ENCODE results near the gene C14orf180.
"Not testable (repeated sequence)": the region's sequence is repeated elsewhere in the genome, so short reads cannot be mapped to it uniquely, and the experiment has no call there.

The C14orf180 gene

DNA sequence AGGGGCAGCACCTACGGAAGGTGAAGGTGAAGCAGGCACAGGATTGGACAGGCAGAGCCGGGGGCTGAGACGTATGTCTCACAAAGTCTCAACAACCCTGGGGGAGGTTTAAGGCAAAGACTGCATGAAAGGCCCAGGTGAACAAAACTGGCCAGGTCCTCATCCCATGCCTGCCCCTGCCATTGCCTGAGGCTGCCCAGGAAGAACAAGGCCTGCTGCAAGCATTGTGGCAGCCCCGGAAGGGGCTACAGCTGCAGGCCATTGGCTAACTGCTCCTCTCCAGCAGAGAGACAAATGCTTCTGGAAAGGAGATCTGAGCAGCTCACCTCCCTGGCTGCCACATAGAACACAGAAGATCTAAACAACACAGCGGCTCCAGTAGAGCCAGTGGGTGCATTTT, 45.4 kb downstream of the C14orf180 start:
- DNase-seq = no peak

DNA sequence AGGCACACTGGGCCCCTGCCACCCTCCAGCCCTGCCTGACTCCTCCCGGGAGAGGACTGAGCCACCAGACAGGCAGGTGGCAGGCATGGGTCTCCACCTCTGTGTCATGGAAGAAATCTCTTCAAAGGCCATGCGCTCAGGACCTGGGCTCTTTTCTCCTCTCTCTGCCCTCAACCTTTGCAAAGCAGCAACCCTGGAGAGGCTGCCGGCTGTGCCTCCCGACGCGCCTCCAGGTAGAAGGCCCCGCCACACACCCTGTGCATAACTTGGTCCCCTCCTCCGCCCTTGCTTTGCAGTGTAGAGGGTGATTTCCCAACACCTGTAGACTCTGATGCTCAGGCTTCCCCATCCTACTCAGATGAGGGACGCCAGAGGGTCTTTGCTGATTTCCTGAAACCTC, 53.2 kb downstream of the C14orf180 start:
- no peak for DNase-seq

GRCh38 chr14:104633276-104634137, 53.9 kb downstream of the C14orf180 start:
- DNase-seq = no peak

GRCh38 chr14:104634138-104634760, 54.7 kb downstream of the C14orf180 start:
- DNase-seq = no peak

DNA sequence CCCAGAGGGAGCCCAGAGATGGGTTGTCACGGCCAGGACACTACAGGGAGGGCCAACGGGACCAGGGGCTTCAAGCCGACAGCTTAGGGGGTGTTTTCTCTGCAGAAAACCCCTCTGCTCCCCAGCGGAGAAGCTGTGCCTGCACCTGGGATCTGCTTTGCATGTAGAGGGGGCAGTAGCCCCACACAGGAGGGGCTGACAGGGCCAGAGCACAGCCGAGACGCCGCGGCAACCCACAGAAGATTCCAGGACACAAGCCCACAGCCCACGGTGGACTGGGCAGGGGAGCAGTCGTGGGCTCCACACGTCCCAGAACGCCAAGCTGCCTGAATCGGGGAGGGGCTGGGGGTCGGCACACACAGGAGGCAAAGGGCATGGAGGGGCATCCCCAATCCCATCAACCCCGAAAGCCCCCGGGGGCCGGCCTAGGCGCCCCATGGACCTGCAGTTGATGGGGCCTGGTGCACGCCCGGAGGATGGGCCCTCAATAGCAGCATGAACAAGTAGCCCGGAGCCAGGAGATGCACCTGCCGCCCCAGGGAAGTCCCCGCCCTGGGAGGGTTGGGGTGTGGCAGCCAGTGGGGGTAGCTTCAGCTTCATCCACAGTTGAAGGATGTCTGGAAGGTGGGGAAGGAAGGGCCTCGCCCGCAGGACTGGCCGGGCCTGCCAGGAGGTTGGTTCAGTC, 55.5 kb downstream of the C14orf180 start:
- no peak for DNase-seq

DNA sequence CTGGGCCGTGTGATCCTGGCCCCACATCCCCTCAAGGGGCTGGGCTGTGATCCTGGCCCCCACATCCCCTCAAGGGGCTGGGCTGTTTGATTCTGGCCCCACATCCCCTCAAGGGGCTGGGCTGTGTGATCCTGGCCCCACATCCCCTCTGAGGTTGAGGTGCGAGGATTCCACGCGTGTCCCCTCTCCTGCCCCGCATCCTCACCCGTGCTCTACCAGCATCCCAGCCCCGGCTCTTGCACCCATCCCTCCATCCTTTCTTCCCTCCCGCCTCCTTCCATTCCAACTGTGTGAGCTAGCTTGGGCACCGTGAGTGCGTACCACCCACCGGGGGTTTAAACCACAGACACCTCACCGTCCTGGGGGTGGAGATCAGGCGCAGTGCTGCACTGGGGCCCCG, 56.2 kb downstream of the C14orf180 start:
- no peak for DNase-seq

DNA sequence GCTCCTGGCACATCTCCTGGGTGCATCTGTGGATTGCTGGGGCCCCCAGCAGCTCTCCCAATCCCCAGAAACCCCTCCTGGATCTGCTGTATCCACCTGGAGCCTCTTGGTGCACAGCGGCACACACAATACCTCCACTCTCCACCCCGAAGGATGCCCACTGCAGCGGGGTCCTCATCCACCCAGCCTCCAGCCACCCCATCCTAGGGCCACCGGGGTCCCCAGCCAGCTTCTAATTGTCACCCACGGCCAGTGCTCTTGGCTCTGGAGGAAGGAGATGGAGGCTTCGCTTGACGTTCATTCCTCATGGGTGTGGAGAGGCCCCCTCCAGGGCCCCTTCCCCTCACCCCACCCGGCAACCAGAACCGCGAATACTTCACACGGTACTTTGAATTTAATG, 56.6 kb downstream of the C14orf180 start:
- no peak for DNase-seq

DNA sequence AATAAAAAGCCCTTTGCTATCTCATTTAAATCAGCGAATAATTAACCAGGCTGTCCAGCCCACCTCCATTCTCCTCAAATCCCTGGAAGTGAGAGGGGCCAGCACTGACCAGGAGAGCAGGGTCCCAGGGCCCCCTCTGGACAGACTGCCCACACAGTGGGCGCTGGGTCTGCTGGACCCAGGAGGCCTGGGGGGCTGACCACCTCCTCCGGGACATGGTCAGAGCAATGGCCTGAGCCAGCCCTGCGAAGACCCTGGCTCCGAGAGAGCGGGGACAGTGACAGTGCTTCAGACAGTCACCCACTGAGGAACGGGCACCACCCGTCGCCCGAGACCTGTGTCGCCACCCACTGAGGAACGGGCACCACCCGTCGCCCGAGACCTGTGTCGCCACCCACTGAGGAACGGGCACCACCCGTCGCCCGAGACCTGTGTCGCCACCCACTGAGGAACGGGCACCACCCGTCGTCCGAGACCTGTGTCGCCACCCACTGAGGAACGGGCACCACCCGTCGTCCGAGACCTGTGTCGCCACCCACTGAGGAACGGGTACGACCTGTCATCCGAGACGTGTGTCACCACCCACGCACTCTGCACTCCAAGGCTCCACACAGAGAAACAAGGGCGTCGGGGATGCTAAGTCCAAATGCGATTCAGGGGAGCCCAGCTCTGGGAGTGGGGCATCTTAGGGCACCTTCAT, 57.4 kb downstream of the C14orf180 start:
- DNase-seq = not testable (repeated sequence)

GRCh38 chr14:104637546-104638003, 58.0 kb downstream of the C14orf180 start:
- DNase-seq = no peak

GRCh38 chr14:104638190-104638589, 58.6 kb downstream of the C14orf180 start:
- DNase-seq = no peak

GRCh38 chr14:104638927-104639450, 59.4 kb downstream of the C14orf180 start:
- no peak for DNase-seq

GRCh38 chr14:104639471-104639870, 59.9 kb downstream of the C14orf180 start:
- DNase-seq = no peak
